SK-N-SH treated with all-trans-retinoic acid at 6 μM for 48 hours (cell line): ENCODE measurements around the gene MINDY4.

Experiments used
- ATAC-seq: fragments of 200-7000 bp; cut with Tn5 transposase; 3 replicates; pipeline ENCODE4 v1.9.1; 2020; ENCODE audit warnings: mild to moderate bottlenecking, moderate library complexity
- ARNTL ChIP-seq: fragments of 450-650 bp; formaldehyde crosslinking; IDR thresholded peaks from 2 replicates; pipeline ENCODE4 v1.5.0; 2020; ENCODE audit warnings: low read depth, mild to moderate bottlenecking, moderate library complexity, borderline replicate concordance
- BACH2 ChIP-seq: fragments of 250-450 bp; sonication (Bioruptor Pico); IDR thresholded peaks from 2 replicates; pipeline ENCODE4 v1.9.0; 2021; ENCODE audit warnings: mild to moderate bottlenecking, borderline replicate concordance
- CSDC2 ChIP-seq: fragments of 250-450 bp; sonication (Bioruptor Pico); IDR thresholded peaks from 2 replicates; pipeline ENCODE4 v1.5.0; 2020; ENCODE audit warnings: mild to moderate bottlenecking, moderate library complexity
- ESRRG ChIP-seq: fragments of 250-450 bp; sonication (Bioruptor Pico); IDR thresholded peaks from 2 replicates; pipeline ENCODE4 v1.6.1; 2021; ENCODE audit warnings: mild to moderate bottlenecking
- GLIS3 ChIP-seq: fragments of 250-450 bp; sonication (Bioruptor Pico); IDR thresholded peaks from 2 replicates; pipeline ENCODE4 v1.5.0; 2020; ENCODE audit warnings: mild to moderate bottlenecking, moderate library complexity
- ISL1 ChIP-seq: fragments of 250-450 bp; sonication (Bioruptor Pico); IDR thresholded peaks from 2 replicates; pipeline ENCODE4 v2.1.2; 2022; ENCODE audit warnings: mild to moderate bottlenecking, moderate library complexity
- OSR1 ChIP-seq: fragments of 250-450 bp; sonication (Bioruptor Pico); IDR thresholded peaks from 2 replicates; pipeline ENCODE4 v1.8.0; 2022; ENCODE audit warnings: moderate library complexity, mild to moderate bottlenecking, inconsistent platforms
- PATZ1 ChIP-seq: fragments of 250-450 bp; sonication (Bioruptor Pico); IDR thresholded peaks from 2 replicates; pipeline ENCODE4 v1.8.0; 2020; ENCODE audit warnings: mild to moderate bottlenecking, moderate library complexity, borderline replicate concordance
- PPARA ChIP-seq: fragments of 250-450 bp; sonication (Bioruptor Pico); IDR thresholded peaks from 2 replicates; pipeline ENCODE4 v1.5.0; 2020; ENCODE audit warnings: mild to moderate bottlenecking, borderline replicate concordance
- RARB ChIP-seq: fragments of 250-450 bp; sonication (Bioruptor Pico); IDR thresholded peaks from 2 replicates; pipeline ENCODE4 v1.8.0; 2021; ENCODE audit warnings: mild to moderate bottlenecking, moderate library complexity
- SNAI2 ChIP-seq: fragments of 250-450 bp; sonication (Bioruptor Pico); IDR thresholded peaks from 2 replicates; pipeline ENCODE4 v1.5.0; 2020; ENCODE audit warnings: mild to moderate bottlenecking, moderate library complexity
- TOX ChIP-seq: fragments of 250-450 bp; sonication (Bioruptor Pico); IDR thresholded peaks from 2 replicates; pipeline ENCODE4 v1.8.0; 2021; ENCODE audit warnings: mild to moderate bottlenecking, moderate library complexity, borderline replicate concordance
- TSHZ2 ChIP-seq: fragments of 250-450 bp; sonication (Bioruptor Pico); IDR thresholded peaks from 2 replicates; pipeline ENCODE4 v1.5.0; 2020; ENCODE audit warnings: mild to moderate bottlenecking, moderate library complexity
- ZFP30 ChIP-seq: fragments of 450-650 bp; formaldehyde crosslinking; IDR thresholded peaks from 2 replicates; pipeline ENCODE4 v1.5.0; 2022; ENCODE audit warnings: mild to moderate bottlenecking, moderate library complexity
- ZNF565 ChIP-seq: fragments of 450-650 bp; formaldehyde crosslinking; conservative IDR thresholded peaks from 2 replicates; pipeline ENCODE4 v1.5.0; 2020; ENCODE audit warnings: low read depth, mild to moderate bottlenecking, moderate library complexity
- ZNF70 ChIP-seq: fragments of 450-650 bp; formaldehyde crosslinking; IDR thresholded peaks from 2 replicates; pipeline ENCODE4 v1.5.0; 2020; ENCODE audit warnings: mild to moderate bottlenecking, moderate library complexity
- ZNF8 ChIP-seq: fragments of 450-650 bp; formaldehyde crosslinking; IDR thresholded peaks from 2 replicates; pipeline ENCODE4 v1.5.0; 2020; ENCODE audit warnings: mild to moderate bottlenecking, moderate library complexity
- TF ChIP-seq, protein P1 (sequence below): fragments of 250-450 bp; sonication (Bioruptor Pico); IDR thresholded peaks from 2 replicates; pipeline ENCODE4 v1.5.1; 2020; ENCODE audit warnings: low read depth, mild to moderate bottlenecking, moderate library complexity
- TF ChIP-seq, protein P2 (sequence below): fragments of 250-450 bp; sonication (Bioruptor Pico); IDR thresholded peaks from 2 replicates; pipeline ENCODE4 v1.8.0; 2021; ENCODE audit warnings: low read depth, mild to moderate bottlenecking, moderate library complexity, borderline replicate concordance

The MINDY4 gene

DNA sequence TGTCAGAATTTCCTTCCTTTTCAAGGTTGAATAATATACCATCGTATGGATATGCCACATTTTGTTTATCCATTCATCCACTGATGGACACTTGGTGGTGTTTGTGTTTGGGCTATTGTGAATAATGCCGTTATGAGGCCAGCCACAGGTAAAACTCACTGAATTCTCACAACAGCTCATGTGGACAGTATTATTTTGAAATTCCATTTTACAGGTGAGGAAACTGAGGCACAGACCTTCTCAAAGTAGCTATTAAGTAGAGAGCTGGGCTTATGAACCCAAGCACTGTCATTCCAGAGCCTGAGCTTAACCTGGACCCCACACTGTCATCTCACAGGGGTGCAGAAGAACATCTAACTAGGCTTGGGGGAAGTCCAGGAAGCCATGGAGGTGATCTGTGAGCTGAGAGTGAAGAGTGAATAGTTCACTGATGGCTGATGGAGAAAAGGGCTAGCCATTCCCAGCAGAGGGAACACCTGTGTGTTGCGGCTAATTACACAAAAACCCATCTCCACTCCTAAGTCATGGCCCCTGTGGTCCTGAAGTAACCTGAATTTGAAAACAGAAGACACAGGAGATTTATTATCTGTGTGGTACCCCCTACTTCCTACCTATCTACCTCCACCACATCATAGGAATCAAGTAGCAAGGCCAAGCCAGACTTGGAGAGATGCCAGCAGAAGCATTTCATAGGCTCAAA, 10.6 kb upstream of the MINDY4 start:
- TF ChIP-seq ZNF8 (CRISPR knock-in tag) = peak; percentile 77
- TF ChIP-seq, protein P1, sequence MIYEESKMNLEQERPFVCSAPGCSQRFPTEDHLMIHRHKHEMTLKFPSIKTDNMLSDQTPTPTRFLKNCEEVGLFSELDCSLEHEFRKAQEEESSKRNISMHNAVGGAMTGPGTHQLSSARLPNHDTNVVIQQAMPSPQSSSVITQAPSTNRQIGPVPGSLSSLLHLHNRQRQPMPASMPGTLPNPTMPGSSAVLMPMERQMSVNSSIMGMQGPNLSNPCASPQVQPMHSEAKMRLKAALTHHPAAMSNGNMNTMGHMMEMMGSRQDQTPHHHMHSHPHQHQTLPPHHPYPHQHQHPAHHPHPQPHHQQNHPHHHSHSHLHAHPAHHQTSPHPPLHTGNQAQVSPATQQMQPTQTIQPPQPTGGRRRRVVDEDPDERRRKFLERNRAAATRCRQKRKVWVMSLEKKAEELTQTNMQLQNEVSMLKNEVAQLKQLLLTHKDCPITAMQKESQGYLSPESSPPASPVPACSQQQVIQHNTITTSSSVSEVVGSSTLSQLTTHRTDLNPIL (CRISPR knock-in tag) = no peak
- no peak for ATAC-seq

DNA sequence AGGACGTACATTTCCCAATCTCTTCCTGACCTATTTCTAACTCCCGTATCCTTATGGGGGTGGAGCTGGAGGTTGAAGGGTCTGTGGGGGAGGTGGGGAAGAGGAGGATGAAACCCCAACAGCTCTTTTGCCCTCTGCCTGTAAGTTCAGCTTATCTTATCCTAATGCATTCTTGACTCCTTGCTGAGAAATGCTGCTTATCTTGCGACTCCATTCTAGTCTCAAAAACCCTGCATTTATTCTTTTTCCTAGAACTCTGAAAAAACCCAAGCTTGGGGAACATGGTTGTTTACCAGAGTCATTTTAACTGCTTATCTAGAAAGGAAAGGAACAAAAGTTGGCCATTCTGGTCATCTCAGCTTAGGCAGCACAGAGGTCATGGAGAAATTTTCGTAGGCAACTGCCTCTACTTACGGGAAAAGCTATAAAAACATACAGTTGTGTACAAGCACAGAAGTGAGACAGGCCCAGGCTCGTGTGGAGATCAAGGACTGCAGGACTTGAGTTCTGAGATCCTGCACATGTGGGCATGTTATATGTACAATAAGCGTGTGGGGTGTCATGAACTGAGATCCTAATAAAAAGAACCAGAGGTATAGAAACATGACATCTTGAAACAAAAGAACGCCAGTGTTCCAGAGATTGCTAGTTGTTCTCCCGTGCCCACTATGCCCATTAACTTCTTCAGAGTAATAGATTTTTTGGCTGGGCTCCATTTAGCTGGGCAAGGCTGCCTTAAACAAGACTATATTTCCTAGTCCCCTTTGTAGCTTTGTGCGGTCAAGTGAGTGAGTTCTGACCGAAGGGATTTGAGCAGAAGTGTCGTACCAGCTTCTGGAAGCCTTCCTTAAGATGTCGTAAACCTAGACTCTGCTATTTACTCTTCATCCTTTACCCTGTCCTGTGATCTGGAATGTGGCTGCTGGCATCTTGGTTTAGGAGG, 9.7 kb upstream of the MINDY4 start:
- TF ChIP-seq ZFP30 (CRISPR knock-in tag) = no peak
- TF ChIP-seq CSDC2 (CRISPR knock-in tag) = no peak
- TF ChIP-seq, protein P1 (CRISPR knock-in tag) = no peak
- no peak for TF ChIP-seq TOX (CRISPR knock-in tag)
- TF ChIP-seq ZNF70 (CRISPR knock-in tag) = no peak
- no peak for TF ChIP-seq TSHZ2
- no peak for TF ChIP-seq PPARA
- TF ChIP-seq BACH2 = no peak
- no peak for TF ChIP-seq GLIS3
- TF ChIP-seq ZNF8 (CRISPR knock-in tag) = no peak
- TF ChIP-seq PATZ1 = no peak
- TF ChIP-seq OSR1 (CRISPR knock-in tag) = no peak
- TF ChIP-seq ZNF565 (CRISPR knock-in tag) = no peak
- no peak for TF ChIP-seq ESRRG (CRISPR knock-in tag)
- ATAC-seq = no peak

DNA sequence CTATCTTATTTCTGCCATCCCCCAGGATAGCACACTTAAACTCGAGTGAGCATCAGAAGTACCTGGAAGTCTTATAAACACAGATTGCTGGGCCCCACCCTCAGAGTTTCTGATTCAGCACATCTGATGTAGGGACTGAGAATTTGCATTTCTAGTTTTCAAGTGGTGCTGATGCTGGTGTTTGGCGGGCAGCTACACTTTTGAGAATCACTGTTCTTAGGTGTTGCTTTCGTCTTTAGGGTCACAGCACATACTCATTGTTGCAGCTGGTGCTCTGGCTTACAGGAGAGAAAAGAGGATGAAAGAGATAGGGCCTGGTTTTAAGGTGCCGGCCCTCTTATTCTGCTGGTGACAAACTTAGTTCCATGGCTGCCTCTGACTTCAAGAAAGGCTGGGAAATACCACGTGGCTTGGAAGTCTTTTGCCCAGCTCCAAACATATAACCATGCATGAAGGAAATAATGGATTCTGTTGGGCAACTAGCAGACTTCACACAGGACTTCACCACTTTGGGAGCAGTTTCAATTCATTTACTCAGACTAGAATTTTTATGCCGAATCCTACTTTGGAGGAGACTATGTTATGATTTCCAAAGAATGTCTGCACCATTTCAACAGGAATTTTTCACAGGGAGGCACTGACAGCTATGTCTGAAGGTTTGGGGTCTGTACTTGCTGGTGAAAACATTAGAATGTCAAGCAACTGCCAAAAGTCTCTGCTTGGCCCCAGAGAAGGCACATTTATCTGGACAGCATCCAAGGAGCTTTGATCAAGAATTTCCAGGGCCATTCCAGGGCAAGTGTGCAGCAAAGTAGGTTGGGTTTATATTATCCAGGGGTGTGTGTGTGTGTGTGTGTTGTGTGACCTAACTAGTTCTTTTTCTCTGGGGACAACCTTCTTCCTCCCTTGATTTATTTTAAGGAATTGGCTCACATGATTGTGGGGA, 6.9 kb upstream of the MINDY4 start:
- peak; percentile 71 for TF ChIP-seq ISL1 (CRISPR knock-in tag)
- no peak for TF ChIP-seq BACH2
- ATAC-seq = peak; percentile 78

DNA sequence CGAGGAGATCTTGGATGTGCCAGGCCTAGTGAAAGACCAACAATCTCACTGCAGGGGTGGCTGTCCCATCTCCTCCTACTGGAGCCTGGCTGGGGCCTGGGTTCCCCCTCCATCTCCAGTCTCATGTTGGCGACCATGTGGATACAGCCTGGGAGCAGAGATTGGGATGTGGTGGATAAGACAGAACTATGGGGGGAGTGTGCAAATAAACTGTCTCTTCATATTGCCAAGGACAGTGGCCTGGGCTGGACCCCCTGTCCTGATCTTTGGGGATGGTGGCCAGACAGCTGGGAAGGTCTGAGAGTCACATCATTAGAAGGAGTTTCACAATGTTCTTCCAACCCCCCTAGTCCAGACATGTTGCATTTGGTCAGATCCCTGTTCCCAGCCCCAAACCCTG, 5.8 kb upstream of the MINDY4 start:
- no peak for ATAC-seq
- TF ChIP-seq PATZ1 (no peak), RARB (CRISPR knock-in tag) (no peak), SNAI2 (CRISPR knock-in tag) (no peak), TOX (CRISPR knock-in tag) (no peak), ARNTL (no peak)
- TF ChIP-seq, protein P2, sequence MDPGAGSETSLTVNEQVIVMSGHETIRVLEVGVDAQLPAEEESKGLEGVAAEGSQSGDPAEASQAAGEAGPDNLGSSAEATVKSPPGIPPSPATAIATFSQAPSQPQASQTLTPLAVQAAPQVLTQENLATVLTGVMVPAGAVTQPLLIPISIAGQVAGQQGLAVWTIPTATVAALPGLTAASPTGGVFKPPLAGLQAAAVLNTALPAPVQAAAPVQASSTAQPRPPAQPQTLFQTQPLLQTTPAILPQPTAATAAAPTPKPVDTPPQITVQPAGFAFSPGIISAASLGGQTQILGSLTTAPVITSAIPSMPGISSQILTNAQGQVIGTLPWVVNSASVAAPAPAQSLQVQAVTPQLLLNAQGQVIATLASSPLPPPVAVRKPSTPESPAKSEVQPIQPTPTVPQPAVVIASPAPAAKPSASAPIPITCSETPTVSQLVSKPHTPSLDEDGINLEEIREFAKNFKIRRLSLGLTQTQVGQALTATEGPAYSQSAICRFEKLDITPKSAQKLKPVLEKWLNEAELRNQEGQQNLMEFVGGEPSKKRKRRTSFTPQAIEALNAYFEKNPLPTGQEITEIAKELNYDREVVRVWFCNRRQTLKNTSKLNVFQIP (CRISPR knock-in tag) = no peak
